Glomerular endothelial cell (primary cell): Measurements from ENCODE around the gene CSNK2A2. TPM values are rescaled to one million over a fixed set of nuclear protein-coding genes. Genes with fewer than 3 reads are reported as not detected.

Experiments
- DNase-seq: peaks from one replicate; pipeline ENCODE4 v3.0.0-alpha.2; 2011; ENCODE audit warnings: low read depth, low spot score; ENCODE audit errors: extremely low read depth
- total RNA-seq: library from RNA; depleted of rRNA; stranded (reverse); fragments of >200 nt; gene quantifications from 2 replicates; pipeline ENCODE4 v1.2.3, GENCODE V29; 2015

CSNK2A2 gene
- 50.7 and 68.8 TPM in 2 replicates for total RNA-seq

- DNase-seq: no peak
Measured at GRCh38 chr16:58198022-58198683, at the start of gene CSNK2A2. Gene CSNK2A2, minus strand, starts transcription at chr16:58198106. Its CDS starts 370 bp downstream, at chr16:58197736.

- no peak for DNase-seq
Measured at GRCh38 chr16:58243528-58244004, 45.7 kb upstream of the CSNK2A2 start.

GRCh38 chr16:58236831-58237230 lies 38.9 kb upstream of the CSNK2A2 start:
- DNase-seq: no peak

- DNase-seq: peak; percentile 14
Measured at GRCh38 chr16:58236231-58236690, 38.4 kb upstream of the CSNK2A2 start.

- DNase-seq: no peak
Measured at GRCh38 chr16:58235663-58236062, 37.8 kb upstream of the CSNK2A2 start.

- no peak for DNase-seq
Measured at GRCh38 chr16:58234831-58235595, 37.1 kb upstream of the CSNK2A2 start.

GRCh38 chr16:58230259-58230658 lies 32.4 kb upstream of the CSNK2A2 start:
- DNase-seq: no peak

GRCh38 chr16:58226790-58227189 lies 28.9 kb upstream of the CSNK2A2 start:
- DNase-seq: no peak

GRCh38 chr16:58225965-58226602 lies 28.2 kb upstream of the CSNK2A2 start:
- no peak for DNase-seq

GRCh38 chr16:58222532-58223316 lies 24.8 kb upstream of the CSNK2A2 start:
- no peak for DNase-seq

GRCh38 chr16:58219432-58219831 lies 21.5 kb upstream of the CSNK2A2 start:
- DNase-seq: no peak

GRCh38 chr16:58218786-58219185 lies 20.9 kb upstream of the CSNK2A2 start:
- no peak for DNase-seq

- DNase-seq: no peak
Measured at GRCh38 chr16:58217311-58217925, 19.5 kb upstream of the CSNK2A2 start.

- no peak for DNase-seq
Measured at GRCh38 chr16:58212824-58213655, 15.1 kb upstream of the CSNK2A2 start.

GRCh38 chr16:58211846-58212245 lies 13.9 kb upstream of the CSNK2A2 start:
- DNase-seq: no peak

GRCh38 chr16:58211245-58211644 lies 13.3 kb upstream of the CSNK2A2 start:
- no peak for DNase-seq

GRCh38 chr16:58205276-58206036 lies 7.5 kb upstream of the CSNK2A2 start:
- DNase-seq: no peak

GRCh38 chr16:58201163-58201562 lies 3.3 kb upstream of the CSNK2A2 start:
- DNase-seq: no peak
